Liver (tissue), 9 donors: ENCODE measurements around the gene SCUBE1. TPM values are rescaled to one million over a fixed set of nuclear protein-coding genes. Genes with fewer than 3 reads are reported as not detected.

Source experiments
- DNase-seq: peaks from one replicate; pipeline ENCODE4 v3.0.0-alpha.2; 2017; ENCODE audit warnings: low spot score
- H3K27ac ChIP-seq, 2 donors: one replicate each; pipeline ENCODE4 v1.7.0; 2013; ENCODE audit warnings: inconsistent platforms in 2 of 2, low read length in 2 of 2, control low read depth in 1 of 2, low read depth in 1 of 2, mild to moderate bottlenecking in 1 of 2
- H3K27me3 ChIP-seq, 4 donors: one replicate each; pipeline versions ENCODE4 v1.6.1 to v1.7.0; 2013; ENCODE audit warnings: low read length in 3 of 4, inconsistent platforms in 1 of 4, mild to moderate bottlenecking in 1 of 4, moderate library complexity in 1 of 4; ENCODE audit not compliant: control insufficient read depth in 4 of 4, insufficient read depth in 4 of 4
- H3K36me3 ChIP-seq, 4 donors: one replicate each; pipeline versions ENCODE4 v1.6.1 to v1.7.0; 2013; ENCODE audit warnings: low read length in 3 of 4, mild to moderate bottlenecking in 3 of 4, low read depth in 1 of 4, moderate library complexity in 1 of 4; ENCODE audit not compliant: control insufficient read depth in 4 of 4, insufficient read depth in 3 of 4
- H3K4me1 ChIP-seq, 4 donors: one replicate each; pipeline versions ENCODE4 v1.6.1 to v1.7.0; 2013; ENCODE audit warnings: low read length in 3 of 4, mild to moderate bottlenecking in 3 of 4, moderate library complexity in 1 of 4; ENCODE audit not compliant: control insufficient read depth in 4 of 4, insufficient read depth in 4 of 4
- H3K4me3 ChIP-seq, 3 donors: one replicate each; pipeline versions ENCODE4 v1.6.1 to v1.7.0; 2013; ENCODE audit warnings: low read length in 3 of 3, control low read depth in 1 of 3, low read depth in 1 of 3, mild to moderate bottlenecking in 1 of 3
- H3K9ac ChIP-seq, 2 donors: one replicate each; pipeline ENCODE4 v1.7.0; 2013; ENCODE audit warnings: low read length in 2 of 2, mild to moderate bottlenecking in 2 of 2, moderate library complexity in 2 of 2, control low read depth in 1 of 2, low read depth in 1 of 2
- H3K9me3 ChIP-seq, 4 donors: one replicate each; pipeline versions ENCODE4 v1.6.1 to v1.7.0; 2013; ENCODE audit warnings: low read length in 3 of 4; ENCODE audit not compliant: control insufficient read depth in 4 of 4
- CTCF ChIP-seq: fragments of 150-350 bp; IDR thresholded peaks from 2 replicates; pipeline ENCODE4 v1.5.1; 2017; ENCODE audit warnings: improper control_type of control experiment, low read depth, low read length; ENCODE audit not compliant: missing input control
- EGR1 ChIP-seq, 2 donors: IDR thresholded peaks; 2 replicates each; pipeline ENCODE4 v1.6.1; 2016 to 2018; ENCODE audit warnings: antibody characterized with exemption in 2 of 2, low read depth in 2 of 2
- GABPA ChIP-seq, 2 donors: IDR thresholded peaks in 1 of 2; conservative IDR thresholded peaks in 1 of 2; 2 replicates each; pipeline ENCODE4 v1.6.1; 2016; ENCODE audit warnings: antibody characterized with exemption in 2 of 2, mild to moderate bottlenecking in 1 of 2, moderate library complexity in 1 of 2
- HNF4A ChIP-seq, 2 donors: conservative IDR thresholded peaks; 2 replicates each; pipeline ENCODE4 v1.6.1; 2016; ENCODE audit warnings: antibody characterized with exemption in 2 of 2, mild to moderate bottlenecking in 2 of 2
- HNF4G ChIP-seq: IDR thresholded peaks from 2 replicates; pipeline ENCODE4 v1.6.1; 2016; ENCODE audit warnings: antibody characterized with exemption
- JUND ChIP-seq, 2 donors: IDR thresholded peaks; 2 replicates each; pipeline ENCODE4 v1.6.1; 2016; ENCODE audit warnings: antibody characterized with exemption in 2 of 2
- MAX ChIP-seq: IDR thresholded peaks from 2 replicates; pipeline ENCODE4 v1.6.1; 2016; ENCODE audit warnings: antibody characterized with exemption
- RAD21 ChIP-seq, 2 donors: IDR thresholded peaks; 2 replicates each; pipeline ENCODE4 v1.6.1; 2016; ENCODE audit warnings: antibody characterized with exemption in 2 of 2, mild to moderate bottlenecking in 2 of 2
- REST ChIP-seq: IDR thresholded peaks from 2 replicates; pipeline ENCODE4 v1.6.1; 2016; ENCODE audit warnings: antibody characterized with exemption, mild to moderate bottlenecking
- RXRA ChIP-seq, 2 donors: IDR thresholded peaks; 2 replicates each; pipeline ENCODE4 v1.6.1; 2017 to 2018; ENCODE audit warnings: antibody characterized with exemption in 2 of 2, mild to moderate bottlenecking in 1 of 2
- SP1 ChIP-seq: IDR thresholded peaks from 2 replicates; pipeline ENCODE4 v1.6.1; 2018; ENCODE audit warnings: antibody characterized with exemption, mild to moderate bottlenecking
- TAF1 ChIP-seq: conservative IDR thresholded peaks from 2 replicates; pipeline ENCODE4 v1.6.1; 2016; ENCODE audit warnings: antibody characterized with exemption, mild to moderate bottlenecking
- YY1 ChIP-seq: IDR thresholded peaks from 2 replicates; pipeline ENCODE4 v1.6.1; 2016; ENCODE audit warnings: antibody characterized with exemption, mild to moderate bottlenecking
- ZBTB33 ChIP-seq: IDR thresholded peaks from 2 replicates; pipeline ENCODE4 v1.6.1; 2016; ENCODE audit warnings: antibody characterized with exemption
- WGBS: extraction: QIAGEN DNeasy Blood & Tissue Kit; methylation state at CpG from one replicate; pipeline ENCODE4 v1.1.7; 2013; 5-methylcytosine and 5-hydroxymethylcytosine counted together
- polyA plus RNA-seq, 2 donors: library from polyadenylated mRNA; stranded (reverse) in 1 of 2; unstranded in 1 of 2; fragments of 200-250 nt in 1 of 2; fragments of >200 nt in 1 of 2; fragmentation: Nextera tagmentation in 1 of 2; extraction: Ambion mirVana in 1 of 2; gene quantifications; one replicate each; pipeline versions ENCODE4 v1.2.1 to v1.2.3, GENCODE V29; 2013 to 2015
- total RNA-seq, 2 donors: library from RNA; depleted of rRNA; stranded (reverse); fragments of >200 nt; gene quantifications; one replicate each; pipeline ENCODE4 v1.2.3, GENCODE V29; 2014
- donor health status: healthy.
- donor health status: healthy.
- donor health status: healthy.
- donor health status: healthy.
- donor health status: healthy.

Gene SCUBE1
- total and polyA plus RNA-seq, 4 donors = 0.07 to 0.46 (median 0.08) TPM; not detected in 1

GRCh38 chr22:43385770-43386641 lies 42.8 kb upstream of the SCUBE1 start:
- H3K9me3 ChIP-seq = no peaks in the 10 kb centered on the region
- 9% methylated on average over 20 of the region's 20 CpGs for WGBS
- peaks cover 6 to 23% (median 18%) of the 10 kb centered on the region in 4 donors for H3K4me1 ChIP-seq
- H3K27me3 ChIP-seq = no peaks in the 10 kb centered on the region
- no peak for TF ChIP-seq ZBTB33
- no peak for TF ChIP-seq HNF4G
- TF ChIP-seq SP1 = no peak
- TF ChIP-seq CTCF = peak; percentile 95
- no peak for TF ChIP-seq HNF4A (conservative IDR thresholded peaks at IDR 0.05)
- no peak for TF ChIP-seq MAX
- TF ChIP-seq EGR1 (IDR thresholded peaks at IDR 0.05; ENCODE audit: low read depth in 2 of 2) = no peak
- TF ChIP-seq RAD21 (IDR thresholded peaks at IDR 0.05) = peak; percentile 98 to 99
- TF ChIP-seq JUND (IDR thresholded peaks at IDR 0.05) = no peak
- no peak for TF ChIP-seq GABPA (IDR thresholded peaks at IDR 0.05 in 1 of 2, conservative IDR thresholded peaks at IDR 0.05 in 1 of 2)
- peak; percentile 80 for DNase-seq
- H3K9ac ChIP-seq = no peak overlapping the region
- no peak overlapping the region for H3K27ac ChIP-seq
- H3K4me3 ChIP-seq = no peak overlapping the region
- H3K36me3 ChIP-seq = no peaks in the 10 kb centered on the region

- H3K9me3 ChIP-seq = no peaks in the 10 kb centered on the region
- no peak overlapping the region for H3K27ac ChIP-seq
- TF ChIP-seq REST = no peak
- TF ChIP-seq RAD21 (IDR thresholded peaks at IDR 0.05) = no peak
- TF ChIP-seq SP1 = no peak
- TF ChIP-seq TAF1 = no peak
- no peak for TF ChIP-seq RXRA (IDR thresholded peaks at IDR 0.05)
- no peak for TF ChIP-seq MAX
- no peak for TF ChIP-seq YY1
- TF ChIP-seq EGR1 (IDR thresholded peaks at IDR 0.05; ENCODE audit: low read depth in 2 of 2) = no peak
- H3K4me3 ChIP-seq = no peak overlapping the region
- no peak for DNase-seq
- H3K4me1 ChIP-seq = peaks cover 4 to 18% (median 13%) of the 10 kb centered on the region in 4 donors
- no peaks in the 10 kb centered on the region for H3K27me3 ChIP-seq
- 72% methylated on average over 5 of the region's 5 CpGs for WGBS
- H3K9ac ChIP-seq = no peak overlapping the region
- H3K36me3 ChIP-seq = no peaks in the 10 kb centered on the region
Measured at GRCh38 chr22:43384863-43385262, 41.7 kb upstream of the SCUBE1 start.
